PC-3 (cell line): ENCODE measurements around the gene NEGR1. TPM values are rescaled to one million over a fixed set of nuclear protein-coding genes. Genes with fewer than 3 reads are reported as not detected.

Experiments
- ATAC-seq: fragments of 200-7000 bp; cut with Tn5 transposase; 2 replicates; pipeline ENCODE4 v1.9.1; 2020; ENCODE audit warnings: mild to moderate bottlenecking, moderate library complexity
- BruUV-seq: library from RNA; stranded (reverse); fragments of 400-500 nt; replicated peaks from 2 replicates; lab custom pipeline; 2021; lab: Mats Ljungman, UMichigan
- CTCF ChIA-PET: fragments of 300-600 bp; sonication (Branson Sonifier 250); formaldehyde crosslinking; loops from one replicate; lab custom pipeline; 2022; ENCODE audit warnings: antibody characterized with exemption; lab: Charles Lee
- POLR2A ChIA-PET: fragments of 300-600 bp; sonication (Branson Sonifier 250); formaldehyde crosslinking; loops from one replicate; lab custom pipeline; 2022; ENCODE audit warnings: antibody characterized with exemption; ENCODE audit not compliant: unreplicated experiment; lab: Charles Lee
- DNase-seq: peaks from one replicate; pipeline ENCODE4 v3.0.0-alpha.2; 2015
- H2AFZ ChIP-seq: fragments of 300-600 bp; sonication (generic); 2 replicates; pipeline ENCODE4 v1.6.0; 2016; ENCODE audit warnings: antibody characterized with exemption, low read length
- H3F3A ChIP-seq: fragments of 300-600 bp; sonication (generic); one replicate; pipeline ENCODE4 v1.6.0; 2017; ENCODE audit warnings: antibody characterized with exemption, low read length, control low read depth, mild to moderate bottlenecking; ENCODE audit not compliant: unreplicated experiment
- H3K27ac ChIP-seq: fragments of 300-600 bp; sonication (generic); 2 replicates; pipeline ENCODE4 v1.5.1; 2016; ENCODE audit warnings: mild to moderate bottlenecking, low read length
- H3K27me3 ChIP-seq: fragments of 300-600 bp; sonication (generic); 2 replicates; pipeline ENCODE4 v1.6.1; 2016; ENCODE audit warnings: low read length, mixed read lengths
- H3K36me3 ChIP-seq: fragments of 300-600 bp; sonication (generic); 2 replicates; pipeline ENCODE4 v1.6.1; 2016; ENCODE audit warnings: low read depth, mixed run types, low read length, mixed read lengths
- H3K4me1 ChIP-seq: fragments of 300-600 bp; sonication (generic); 2 replicates; pipeline ENCODE4 v1.5.1; 2016; ENCODE audit warnings: low read length; ENCODE audit not compliant: insufficient read depth
- H3K4me2 ChIP-seq: fragments of 300-600 bp; sonication (generic); 2 replicates; pipeline ENCODE4 v1.6.0; 2016; ENCODE audit warnings: low read length
- H3K4me3 ChIP-seq: fragments of 300-600 bp; sonication (generic); 2 replicates; pipeline ENCODE4 v1.5.1; 2016; ENCODE audit warnings: mild to moderate bottlenecking, low read length, mixed read lengths
- H3K79me2 ChIP-seq: fragments of 300-600 bp; sonication (generic); 2 replicates; pipeline ENCODE4 v1.6.1; 2017; ENCODE audit warnings: low read length, mixed read lengths
- H3K9ac ChIP-seq: fragments of 300-600 bp; sonication (generic); 2 replicates; pipeline ENCODE4 v1.6.0; 2016; ENCODE audit warnings: mild to moderate bottlenecking, low read length
- H3K9me2 ChIP-seq: fragments of 300-600 bp; sonication (generic); replicated peaks from 2 replicates; pipeline ENCODE4 v1.6.1; 2016; ENCODE audit warnings: mixed run types, low read length, mixed read lengths
- H3K9me3 ChIP-seq: fragments of 300-600 bp; sonication (generic); 2 replicates; pipeline ENCODE4 v1.6.1; 2016; ENCODE audit warnings: low read length, mixed read lengths
- H4K20me1 ChIP-seq: fragments of 300-600 bp; sonication (generic); 2 replicates; pipeline ENCODE4 v1.6.1; 2016; ENCODE audit warnings: low read length, mixed read lengths
- EZH2 ChIP-seq: fragments of 300-600 bp; sonication (generic); IDR thresholded peaks from one replicate; pipeline ENCODE4 v1.6.1; 2017; ENCODE audit warnings: antibody characterized with exemption, mild to moderate bottlenecking, low read length; ENCODE audit not compliant: unreplicated experiment
- EZH2phosphoT487 ChIP-seq: fragments of 300-600 bp; sonication (generic); IDR thresholded peaks from 2 replicates; pipeline ENCODE4 v1.6.1; 2018; ENCODE audit warnings: mild to moderate bottlenecking, antibody characterized with exemption, low read length, borderline replicate concordance
- intact Hi-C: fragments of 100-400 bp; cut with micrococcal nuclease; formaldehyde crosslinking; loops from 2 replicates; pipeline ENCODE4 v1.9.0; 2023
- total RNA-seq: library from RNA; depleted of rRNA; stranded (reverse); fragments of >200 nt; gene quantifications from 2 replicates; pipeline ENCODE4 v1.2.3, GENCODE V29; 2014
- TF ChIP-seq, protein P1 (sequence below): fragments of 300-600 bp; sonication (generic); conservative IDR thresholded peaks from 2 replicates; pipeline ENCODE4 v1.5.1; 2017; ENCODE audit warnings: antibody characterized with exemption, low read depth, mild to moderate bottlenecking, low read length

NEGR1 gene
- total RNA-seq, 1 experiment from 2014 or later: 3.4 TPM

DNA sequence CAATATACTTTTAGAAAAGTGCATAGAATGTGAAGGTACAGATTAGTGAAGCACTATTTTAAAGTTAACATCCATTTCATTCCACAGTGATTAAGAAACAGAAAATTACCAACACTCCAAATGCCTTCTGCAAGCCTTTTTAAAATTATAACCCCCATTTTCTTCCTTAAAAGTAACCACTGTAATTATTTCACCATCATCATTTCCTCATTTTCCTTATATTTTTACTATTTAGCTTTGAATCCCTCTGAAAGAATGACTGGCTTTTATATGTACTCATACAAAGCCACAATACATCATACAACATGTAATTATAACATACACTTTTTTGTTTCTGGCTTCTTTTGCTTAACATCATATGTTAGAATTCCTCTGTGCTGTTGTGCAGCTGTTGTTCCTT is 6.5 kb upstream of the NEGR1 start:
- ChIA-PET CTCF (interaction anchor here (0.6 kb wide), 1 partner anchor 239 kb away, joined by 3 read pairs; no protein-coding TSS in a partner anchor), POLR2A (no interaction called here)
- intact Hi-C loops: loop anchor here (5.0 to 10.0 kb wide), 5 partner anchors 148 to 1094 kb away; no protein-coding TSS in a partner anchor
- BruUV-seq: no TSS peak
- Histone ChIP-seq H3K36me3 (no peaks in the 10 kb centered on the region), H3K27me3 (no peaks in the 10 kb centered on the region), H2AFZ (no peak overlapping the region), H3K27ac (no peak overlapping the region), H3K4me2 (no peak overlapping the region), H3K79me2 (no peaks in the 10 kb centered on the region; the same call in 1 of the 2 replicates), H4K20me1 (no peaks in the 10 kb centered on the region), H3K9ac (no peak overlapping the region), H3K9me3 (no peaks in the 10 kb centered on the region), H3K9me2 (no peaks in the 10 kb centered on the region), H3K4me1 (peaks cover 31% of the 10 kb centered on the region), H3K4me3 (no peak overlapping the region), H3F3A (no peaks in the 10 kb centered on the region)
- DNase-seq (no peak), ATAC-seq (no peak)
- no peak for TF ChIP-seq EZH2
- TF ChIP-seq, protein P1, sequence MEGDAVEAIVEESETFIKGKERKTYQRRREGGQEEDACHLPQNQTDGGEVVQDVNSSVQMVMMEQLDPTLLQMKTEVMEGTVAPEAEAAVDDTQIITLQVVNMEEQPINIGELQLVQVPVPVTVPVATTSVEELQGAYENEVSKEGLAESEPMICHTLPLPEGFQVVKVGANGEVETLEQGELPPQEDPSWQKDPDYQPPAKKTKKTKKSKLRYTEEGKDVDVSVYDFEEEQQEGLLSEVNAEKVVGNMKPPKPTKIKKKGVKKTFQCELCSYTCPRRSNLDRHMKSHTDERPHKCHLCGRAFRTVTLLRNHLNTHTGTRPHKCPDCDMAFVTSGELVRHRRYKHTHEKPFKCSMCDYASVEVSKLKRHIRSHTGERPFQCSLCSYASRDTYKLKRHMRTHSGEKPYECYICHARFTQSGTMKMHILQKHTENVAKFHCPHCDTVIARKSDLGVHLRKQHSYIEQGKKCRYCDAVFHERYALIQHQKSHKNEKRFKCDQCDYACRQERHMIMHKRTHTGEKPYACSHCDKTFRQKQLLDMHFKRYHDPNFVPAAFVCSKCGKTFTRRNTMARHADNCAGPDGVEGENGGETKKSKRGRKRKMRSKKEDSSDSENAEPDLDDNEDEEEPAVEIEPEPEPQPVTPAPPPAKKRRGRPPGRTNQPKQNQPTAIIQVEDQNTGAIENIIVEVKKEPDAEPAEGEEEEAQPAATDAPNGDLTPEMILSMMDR: no peak

DNA sequence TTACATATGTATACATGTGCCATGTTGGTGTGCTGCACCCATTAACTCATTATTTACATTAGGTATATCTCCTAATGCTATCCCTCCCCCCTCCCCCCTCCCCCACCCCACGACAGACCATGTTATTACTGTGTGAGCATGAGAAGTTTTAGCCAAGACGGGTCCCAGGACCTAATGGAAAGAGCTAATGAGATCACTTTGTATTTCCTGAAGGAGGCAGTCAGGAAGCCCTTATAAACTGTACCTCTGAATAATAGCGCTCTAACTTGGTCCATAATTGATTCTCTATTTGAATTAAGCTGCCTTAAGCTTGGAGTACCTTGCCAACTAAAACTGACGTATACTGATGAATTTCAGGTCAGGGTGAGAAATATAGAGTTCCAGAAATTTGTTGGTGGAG is 4.1 kb upstream of the NEGR1 start:
- Histone ChIP-seq H3K9me2 (no peaks in the 10 kb centered on the region), H2AFZ (no peak overlapping the region), H3K4me1 (peaks cover 27% of the 10 kb centered on the region), H3F3A (peaks cover 5% of the 10 kb centered on the region), H3K79me2 (peaks cover 4% of the 10 kb centered on the region; the same call in 1 of the 2 replicates), H3K4me2 (peak overlapping the region; percentile 16; the same call in 1 of the 2 replicates), H3K9me3 (no peaks in the 10 kb centered on the region), H3K4me3 (no peak overlapping the region), H3K27ac (no peak overlapping the region), H3K9ac (no peak overlapping the region), H4K20me1 (no peaks in the 10 kb centered on the region), H3K36me3 (no peaks in the 10 kb centered on the region), H3K27me3 (no peaks in the 10 kb centered on the region)
- ATAC-seq (no peak), DNase-seq (no peak)
- ChIA-PET CTCF (no interaction called here), POLR2A (interaction anchor here (0.5 kb wide), 1 partner anchor 364 kb away, joined by 5 read pairs; no protein-coding TSS in a partner anchor)
- intact Hi-C loops: loop anchor here (5.0 to 10.0 kb wide), 5 partner anchors 151 to 1092 kb away; no protein-coding TSS in a partner anchor
- no TSS peak for BruUV-seq
- no peak for TF ChIP-seq EZH2
- no peak for TF ChIP-seq EZH2phosphoT487
- TF ChIP-seq, protein P1: no peak

DNA sequence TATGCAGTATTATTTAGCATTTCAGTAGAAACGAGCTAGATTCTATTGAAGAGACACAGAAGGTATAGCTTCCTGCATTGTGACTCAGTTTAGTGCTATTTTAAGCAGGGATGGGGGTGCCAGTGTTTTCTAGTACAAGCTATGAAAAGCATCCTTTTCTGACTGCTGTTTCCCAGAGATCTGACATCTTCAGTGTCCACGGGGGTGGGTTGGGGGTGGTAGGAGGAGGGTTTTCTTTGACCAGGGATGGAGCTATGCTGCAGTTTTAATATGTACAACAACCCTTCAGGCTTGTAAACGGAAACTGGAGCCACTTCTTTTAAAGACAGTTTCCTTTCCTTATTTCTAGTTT is 2.7 kb upstream of the NEGR1 start:
- H3K4me2 ChIP-seq: peak overlapping the region; percentile 90
- peak overlapping the region; percentile 98 for H2AFZ ChIP-seq
- H3K36me3 ChIP-seq: no peaks in the 10 kb centered on the region
- BruUV-seq: no TSS peak
- no peaks in the 10 kb centered on the region for H3K9me2 ChIP-seq
- peaks cover 5% of the 10 kb centered on the region for H3F3A ChIP-seq
- ATAC-seq (peak; percentile 3), DNase-seq (no peak)
- no peaks in the 10 kb centered on the region for H3K27me3 ChIP-seq
- H3K4me3 ChIP-seq: peak overlapping the region; percentile 95
- CTCF ChIA-PET: interaction anchor here (0.7 kb wide), 1 partner anchor 272 kb away, joined by 3 read pairs; no protein-coding TSS in a partner anchor
- intact Hi-C loops: loop anchor here (1.0 to 10.0 kb wide), 7 partner anchors 55 to 1090 kb away; no protein-coding TSS in a partner anchor
- no peaks in the 10 kb centered on the region for H4K20me1 ChIP-seq
- no peaks in the 10 kb centered on the region for H3K9me3 ChIP-seq
- H3K79me2 ChIP-seq: peaks cover 18% of the 10 kb centered on the region
- TF ChIP-seq, protein P1: no peak
- no peak for TF ChIP-seq EZH2
- no peak for TF ChIP-seq EZH2phosphoT487
- H3K9ac ChIP-seq: peak overlapping the region; percentile 4; the same call in 1 of the 2 replicates
- POLR2A ChIA-PET: interaction anchor here (0.5 to 0.6 kb wide), 3 partner anchors 19 to 150 kb away, joined by 3 to 9 read pairs (median 4); no protein-coding TSS in a partner anchor
- H3K4me1 ChIP-seq: peaks cover 34% of the 10 kb centered on the region
- H3K27ac ChIP-seq: peak overlapping the region; percentile 83
